Stimulated activated CD4-positive, alpha-beta T cell treated with anti-CD3 and anti-CD28 coated beads, TNF-alpha, amount 100 ng/mL, for 48 hours (primary cell): Measurements from ENCODE around the gene SATB2.

Experiments used
- DNase-seq, 3 donors: peaks; one replicate each; pipeline ENCODE4 v3.0.0-alpha.2; 2020; ENCODE audit warnings: low read depth in 3 of 3

SATB2 gene

GRCh38 chr2:199452260-199452990 is 5.3 kb downstream of the SATB2 start:
- no peak for DNase-seq

GRCh38 chr2:199449956-199450355 is 7.8 kb downstream of the SATB2 start:
- no peak for DNase-seq

DNA sequence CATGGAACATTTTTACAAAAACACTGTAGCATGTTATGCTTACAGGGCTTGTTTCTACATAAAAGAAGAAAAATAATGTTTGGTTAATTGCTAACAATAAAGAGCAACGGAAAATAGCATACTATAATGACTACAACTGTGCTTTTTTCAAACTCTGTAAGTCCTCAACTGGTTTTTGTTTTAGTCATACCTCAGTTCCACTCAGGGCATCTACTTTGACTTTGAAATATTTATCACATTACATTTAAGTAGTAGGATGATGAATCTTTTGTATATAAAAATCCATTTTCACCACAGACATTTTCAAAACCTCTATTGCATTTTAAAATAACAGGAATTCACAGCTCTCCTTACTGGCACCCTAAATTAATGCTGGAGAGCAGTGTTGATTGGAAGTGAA is 8.3 kb downstream of the SATB2 start:
- no peak for DNase-seq

GRCh38 chr2:199446996-199447576 is 10.7 kb downstream of the SATB2 start:
- no peak for DNase-seq

DNA sequence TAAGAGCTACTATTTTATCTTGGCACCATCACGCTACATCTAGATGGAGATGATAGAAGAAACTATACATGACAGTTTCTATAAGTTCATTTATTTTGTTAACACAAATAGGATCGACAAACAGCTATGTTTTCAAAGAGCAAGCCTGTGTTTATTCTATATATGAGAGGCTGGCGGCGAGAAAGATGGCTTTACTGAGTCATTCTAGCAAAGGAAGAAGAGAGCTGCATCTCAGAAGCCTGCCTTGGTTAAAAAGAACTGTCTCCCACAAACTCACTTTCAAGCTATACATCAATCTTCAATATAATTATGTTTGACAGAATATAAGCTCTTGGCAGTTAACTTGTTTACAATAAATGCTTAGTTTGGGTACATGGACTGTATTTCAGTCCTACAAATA is 13.0 kb downstream of the SATB2 start:
- no peak for DNase-seq

- DNase-seq, result no peak
Observed at GRCh38 chr2:199443589-199444130, 14.1 kb downstream of the SATB2 start.

DNA sequence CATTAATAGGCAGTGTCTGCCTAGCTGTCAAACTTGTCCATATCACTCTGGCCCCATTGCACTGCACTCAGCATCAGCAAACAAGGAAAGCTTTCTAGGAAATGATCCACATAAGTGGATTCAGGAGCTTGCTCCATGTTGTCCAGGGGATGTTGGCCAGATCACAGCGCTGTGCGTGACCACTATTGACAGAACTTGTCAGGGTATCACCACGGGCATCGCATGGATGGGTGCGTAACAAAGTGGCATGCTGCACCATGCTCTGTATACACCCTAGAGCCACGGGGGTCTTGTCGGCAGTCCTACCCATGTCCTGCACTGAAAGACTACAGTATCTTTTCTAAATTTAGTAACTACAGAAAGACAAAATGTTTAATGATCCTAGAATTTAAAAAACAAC is 15.6 kb downstream of the SATB2 start:
- DNase-seq, result no peak

DNA sequence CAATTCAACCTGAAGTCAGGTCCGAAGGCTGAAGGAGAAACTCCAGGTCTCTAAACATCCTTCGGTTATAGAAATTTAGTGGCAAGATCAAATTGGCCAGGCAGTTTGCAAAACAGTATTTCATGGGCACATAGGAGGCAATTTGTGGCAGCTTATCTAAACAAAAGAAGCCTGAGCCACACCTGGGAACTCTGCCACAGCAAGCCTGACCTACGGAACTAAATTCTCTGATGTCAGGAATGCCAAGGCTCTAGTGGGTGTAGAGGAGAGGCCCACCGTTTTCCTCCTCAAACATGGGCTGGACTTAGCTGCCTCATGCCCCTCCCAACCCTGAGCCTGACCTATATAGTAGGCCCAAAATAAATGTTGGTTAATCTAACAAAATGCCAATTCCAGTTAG is 16.0 kb downstream of the SATB2 start:
- DNase-seq, result no peak

DNA sequence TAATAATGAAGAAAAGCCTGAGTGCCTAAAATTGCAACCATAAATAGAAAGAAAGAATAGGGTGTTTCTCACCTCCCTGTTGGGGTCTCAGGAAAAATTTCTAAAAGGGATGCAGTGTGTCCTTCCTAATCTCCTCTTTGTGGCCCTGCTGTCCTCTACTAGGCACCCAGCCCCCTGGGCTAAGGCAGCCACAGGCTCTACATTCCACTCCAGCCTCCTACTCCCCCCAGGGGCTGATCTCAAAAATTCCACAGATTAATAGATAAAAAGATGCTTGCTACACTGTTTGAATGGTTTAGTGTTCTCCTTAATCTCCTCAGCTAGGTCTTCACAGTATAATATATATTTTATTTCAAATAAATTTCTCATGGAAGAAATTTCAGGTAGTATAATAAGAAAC is 17.6 kb downstream of the SATB2 start:
- no peak for DNase-seq

GRCh38 chr2:199439542-199439941 is 18.2 kb downstream of the SATB2 start:
- no peak for DNase-seq

- DNase-seq, result no peak
Observed at GRCh38 chr2:199439066-199439465, 18.7 kb downstream of the SATB2 start.

DNA sequence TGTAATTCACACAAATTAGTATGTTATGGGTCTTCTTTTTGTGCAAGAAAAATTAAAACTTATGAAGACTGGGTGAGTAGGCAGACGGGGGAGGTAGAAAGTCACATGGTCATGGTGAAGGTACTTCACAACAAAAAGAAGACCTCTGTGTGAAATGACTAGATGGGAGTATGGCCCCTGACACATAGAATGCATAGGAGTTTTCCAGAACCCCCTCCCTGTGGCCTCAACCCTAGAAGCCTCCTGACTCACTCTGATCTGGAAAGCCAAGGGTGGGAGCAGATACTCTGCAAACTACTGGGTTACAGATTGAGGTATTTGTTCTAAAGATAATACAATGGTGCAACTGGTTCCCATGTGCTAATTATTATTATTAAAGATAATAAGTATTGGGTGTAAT is 23.2 kb downstream of the SATB2 start:
- DNase-seq, result no peak

- no peak for DNase-seq
Observed at GRCh38 chr2:199433204-199433832, 24.4 kb downstream of the SATB2 start.

- DNase-seq, result no peak
Observed at GRCh38 chr2:199431746-199432213, 26.0 kb downstream of the SATB2 start.

GRCh38 chr2:199430214-199430613 is 27.5 kb downstream of the SATB2 start:
- no peak for DNase-seq

DNA sequence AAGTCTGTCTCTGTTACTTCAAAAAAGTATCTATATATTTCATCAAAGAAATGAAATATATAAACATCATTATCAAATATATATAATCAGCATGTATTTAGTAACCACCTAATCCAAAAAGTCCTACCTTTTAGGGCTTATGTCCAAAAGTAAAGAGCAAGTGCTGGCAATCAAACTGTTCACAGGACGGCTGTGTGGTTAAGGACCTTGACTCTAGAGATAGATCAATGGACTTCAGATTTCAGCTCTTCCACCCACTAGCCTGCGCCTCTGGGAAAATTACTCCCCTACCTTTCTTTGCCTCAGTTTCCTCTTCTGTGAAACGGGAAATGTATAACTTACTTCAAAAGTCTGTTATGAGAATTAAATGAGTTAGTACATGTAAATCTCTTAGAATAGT is 29.4 kb downstream of the SATB2 start:
- DNase-seq, result no peak

- DNase-seq, result no peak
Observed at GRCh38 chr2:199424160-199424559, 33.6 kb downstream of the SATB2 start.

GRCh38 chr2:199419428-199419827 is 38.3 kb downstream of the SATB2 start:
- no peak for DNase-seq

GRCh38 chr2:199414465-199414864 is 43.3 kb downstream of the SATB2 start:
- DNase-seq, result no peak

DNA sequence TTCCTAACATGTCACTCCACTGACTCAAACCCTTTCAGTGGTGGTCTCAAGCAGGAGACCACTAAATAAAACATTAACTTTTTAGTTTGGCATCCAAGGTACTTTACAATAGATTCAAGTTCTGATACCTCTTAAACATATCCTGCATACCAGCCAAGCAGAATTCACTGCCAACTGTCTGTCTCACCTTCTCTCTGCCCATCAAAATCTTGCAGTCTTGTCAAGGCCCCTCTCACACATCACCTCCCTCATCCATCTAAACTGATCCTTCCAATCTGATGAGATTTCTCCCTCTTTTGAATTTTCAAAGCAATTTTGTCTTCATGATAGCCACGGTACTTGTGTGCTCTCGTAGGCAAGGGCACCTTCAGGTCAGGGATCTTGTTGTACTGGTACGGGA is 43.7 kb downstream of the SATB2 start:
- no peak for DNase-seq

DNA sequence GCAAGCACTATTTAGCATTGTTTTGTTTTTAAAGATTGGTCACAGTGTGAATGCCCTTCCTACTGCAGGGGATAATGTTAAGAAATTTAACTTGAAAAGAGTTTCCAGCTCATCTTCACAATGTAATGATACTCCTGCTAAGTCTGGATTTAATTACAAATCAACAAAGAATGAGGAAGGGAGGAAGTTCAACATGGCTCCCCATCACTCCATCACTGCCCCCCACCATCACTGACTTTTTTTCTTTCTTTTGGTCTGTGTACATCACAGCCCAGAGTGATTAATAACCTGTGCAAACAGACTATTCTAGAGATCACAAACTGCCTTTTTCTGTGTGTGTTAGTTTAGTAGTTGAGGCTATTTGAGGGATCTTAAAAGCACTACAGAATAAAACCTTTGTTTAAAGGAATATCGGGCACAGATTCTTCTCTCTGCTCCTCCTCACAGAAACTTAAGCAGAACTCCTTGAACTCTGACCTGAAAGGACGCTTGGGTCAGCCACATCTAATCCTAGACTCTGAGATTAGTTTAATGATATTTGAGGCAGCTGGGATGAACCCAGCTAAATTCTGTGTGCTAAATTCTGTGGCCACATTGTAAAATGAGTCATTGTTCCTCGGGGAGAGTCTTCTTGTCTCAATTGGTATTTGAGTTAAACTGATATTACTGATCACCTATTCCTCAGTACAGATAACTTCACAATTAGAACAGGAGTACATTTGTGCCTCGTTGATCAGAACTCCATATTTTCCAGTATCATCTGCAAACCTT is 47.8 kb downstream of the SATB2 start:
- no peak for DNase-seq

- no peak for DNase-seq
Observed at GRCh38 chr2:199407421-199407820, 50.3 kb downstream of the SATB2 start.
